Myometrial cell (primary cell): Measurements from ENCODE around the gene DPY30. TPM values are rescaled to one million over a fixed set of nuclear protein-coding genes. Genes with fewer than 3 reads are reported as not detected.

Experiments
- total RNA-seq: library from RNA; depleted of rRNA; stranded (reverse); fragments of >200 nt; gene quantifications from 2 replicates; pipeline ENCODE4 v1.2.3, GENCODE V29; 2015

DPY30 gene
- total RNA-seq, result 122 and 129 TPM in 2 replicates

GRCh38 chr2:32039447-32040219 lies at the start of gene DPY30:
Gene DPY30 (minus strand): TSS chr2:32039805. CDS start chr2:32039456, 349 bp downstream.

GRCh38 chr2:32063310-32064020 lies 23.9 kb upstream of the DPY30 start, which contains the start of gene SPAST:
Gene SPAST (plus strand): TSS chr2:32063556. CDS start chr2:32063832, 276 bp downstream.

GRCh38 chr2:32010670-32011484 lies 28.7 kb downstream of the DPY30 start, which contains the start of gene MEMO1:
Gene MEMO1 (minus strand): TSS chr2:32011008. CDS start chr2:32010247, 761 bp downstream.

Other genes starting within 250 kb of the DPY30 start
- 60.8 and 91.7 TPM in 2 replicates for gene MEMO1, start 28.8 kb downstream of the DPY30 start, total RNA-seq
- 15.9 and 19.3 TPM in 2 replicates for gene SPAST, start 23.8 kb upstream of the DPY30 start, total RNA-seq
- gene SLC30A6, start 126.1 kb upstream of the DPY30 start, total RNA-seq, result 17.0 and 17.2 TPM in 2 replicates
- gene NLRC4, start 225.1 kb upstream of the DPY30 start, total RNA-seq, result not detected in 2 replicates
- 17.3 and 34.0 TPM in 2 replicates for gene YIPF4, start 238.1 kb upstream of the DPY30 start, total RNA-seq